ENCODE data around the gene GPBP1.

GRCh38 chr5:57181154-57181553, 7.3 kb downstream of the GPBP1 start:
- TF ChIP-seq NANOG (IDR thresholded peaks at IDR 0.05; ENCODE audit: borderline replicate concordance) (no peak), EZH2phosphoT487 (IDR thresholded peaks at IDR 0.05; ENCODE audit: unreplicated experiment) (no peak), POLR2AphosphoS5 (IDR thresholded peaks at IDR 0.05; ENCODE audit: low read depth) (no peak)
- TF ChIP-seq, protein P1, sequence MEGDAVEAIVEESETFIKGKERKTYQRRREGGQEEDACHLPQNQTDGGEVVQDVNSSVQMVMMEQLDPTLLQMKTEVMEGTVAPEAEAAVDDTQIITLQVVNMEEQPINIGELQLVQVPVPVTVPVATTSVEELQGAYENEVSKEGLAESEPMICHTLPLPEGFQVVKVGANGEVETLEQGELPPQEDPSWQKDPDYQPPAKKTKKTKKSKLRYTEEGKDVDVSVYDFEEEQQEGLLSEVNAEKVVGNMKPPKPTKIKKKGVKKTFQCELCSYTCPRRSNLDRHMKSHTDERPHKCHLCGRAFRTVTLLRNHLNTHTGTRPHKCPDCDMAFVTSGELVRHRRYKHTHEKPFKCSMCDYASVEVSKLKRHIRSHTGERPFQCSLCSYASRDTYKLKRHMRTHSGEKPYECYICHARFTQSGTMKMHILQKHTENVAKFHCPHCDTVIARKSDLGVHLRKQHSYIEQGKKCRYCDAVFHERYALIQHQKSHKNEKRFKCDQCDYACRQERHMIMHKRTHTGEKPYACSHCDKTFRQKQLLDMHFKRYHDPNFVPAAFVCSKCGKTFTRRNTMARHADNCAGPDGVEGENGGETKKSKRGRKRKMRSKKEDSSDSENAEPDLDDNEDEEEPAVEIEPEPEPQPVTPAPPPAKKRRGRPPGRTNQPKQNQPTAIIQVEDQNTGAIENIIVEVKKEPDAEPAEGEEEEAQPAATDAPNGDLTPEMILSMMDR (conservative IDR thresholded peaks at IDR 0.05; ENCODE audit: low read depth in 2 of 2), result no peak
- TF ChIP-seq, protein P2, sequence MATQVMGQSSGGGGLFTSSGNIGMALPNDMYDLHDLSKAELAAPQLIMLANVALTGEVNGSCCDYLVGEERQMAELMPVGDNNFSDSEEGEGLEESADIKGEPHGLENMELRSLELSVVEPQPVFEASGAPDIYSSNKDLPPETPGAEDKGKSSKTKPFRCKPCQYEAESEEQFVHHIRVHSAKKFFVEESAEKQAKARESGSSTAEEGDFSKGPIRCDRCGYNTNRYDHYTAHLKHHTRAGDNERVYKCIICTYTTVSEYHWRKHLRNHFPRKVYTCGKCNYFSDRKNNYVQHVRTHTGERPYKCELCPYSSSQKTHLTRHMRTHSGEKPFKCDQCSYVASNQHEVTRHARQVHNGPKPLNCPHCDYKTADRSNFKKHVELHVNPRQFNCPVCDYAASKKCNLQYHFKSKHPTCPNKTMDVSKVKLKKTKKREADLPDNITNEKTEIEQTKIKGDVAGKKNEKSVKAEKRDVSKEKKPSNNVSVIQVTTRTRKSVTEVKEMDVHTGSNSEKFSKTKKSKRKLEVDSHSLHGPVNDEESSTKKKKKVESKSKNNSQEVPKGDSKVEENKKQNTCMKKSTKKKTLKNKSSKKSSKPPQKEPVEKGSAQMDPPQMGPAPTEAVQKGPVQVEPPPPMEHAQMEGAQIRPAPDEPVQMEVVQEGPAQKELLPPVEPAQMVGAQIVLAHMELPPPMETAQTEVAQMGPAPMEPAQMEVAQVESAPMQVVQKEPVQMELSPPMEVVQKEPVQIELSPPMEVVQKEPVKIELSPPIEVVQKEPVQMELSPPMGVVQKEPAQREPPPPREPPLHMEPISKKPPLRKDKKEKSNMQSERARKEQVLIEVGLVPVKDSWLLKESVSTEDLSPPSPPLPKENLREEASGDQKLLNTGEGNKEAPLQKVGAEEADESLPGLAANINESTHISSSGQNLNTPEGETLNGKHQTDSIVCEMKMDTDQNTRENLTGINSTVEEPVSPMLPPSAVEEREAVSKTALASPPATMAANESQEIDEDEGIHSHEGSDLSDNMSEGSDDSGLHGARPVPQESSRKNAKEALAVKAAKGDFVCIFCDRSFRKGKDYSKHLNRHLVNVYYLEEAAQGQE (IDR thresholded peaks at IDR 0.05; ENCODE audit: unreplicated experiment), result no peak
- TF ChIP-seq, protein P3, sequence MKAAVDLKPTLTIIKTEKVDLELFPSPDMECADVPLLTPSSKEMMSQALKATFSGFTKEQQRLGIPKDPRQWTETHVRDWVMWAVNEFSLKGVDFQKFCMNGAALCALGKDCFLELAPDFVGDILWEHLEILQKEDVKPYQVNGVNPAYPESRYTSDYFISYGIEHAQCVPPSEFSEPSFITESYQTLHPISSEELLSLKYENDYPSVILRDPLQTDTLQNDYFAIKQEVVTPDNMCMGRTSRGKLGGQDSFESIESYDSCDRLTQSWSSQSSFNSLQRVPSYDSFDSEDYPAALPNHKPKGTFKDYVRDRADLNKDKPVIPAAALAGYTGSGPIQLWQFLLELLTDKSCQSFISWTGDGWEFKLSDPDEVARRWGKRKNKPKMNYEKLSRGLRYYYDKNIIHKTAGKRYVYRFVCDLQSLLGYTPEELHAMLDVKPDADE (IDR thresholded peaks at IDR 0.05), result no peak

All from GM23338 (cell line).